ENCODE results near the gene DCLRE1A. TPM values are rescaled to one million over a fixed set of nuclear protein-coding genes. Genes with fewer than 3 reads are reported as not detected.
"Not testable (repeated sequence)": the region's sequence is repeated elsewhere in the genome, so short reads cannot be mapped to it uniquely, and the experiment has no call there.

Gene DCLRE1A
- total RNA-seq, 2 experiments from 2014 or later: 20.1 to 21.8 TPM

DNA sequence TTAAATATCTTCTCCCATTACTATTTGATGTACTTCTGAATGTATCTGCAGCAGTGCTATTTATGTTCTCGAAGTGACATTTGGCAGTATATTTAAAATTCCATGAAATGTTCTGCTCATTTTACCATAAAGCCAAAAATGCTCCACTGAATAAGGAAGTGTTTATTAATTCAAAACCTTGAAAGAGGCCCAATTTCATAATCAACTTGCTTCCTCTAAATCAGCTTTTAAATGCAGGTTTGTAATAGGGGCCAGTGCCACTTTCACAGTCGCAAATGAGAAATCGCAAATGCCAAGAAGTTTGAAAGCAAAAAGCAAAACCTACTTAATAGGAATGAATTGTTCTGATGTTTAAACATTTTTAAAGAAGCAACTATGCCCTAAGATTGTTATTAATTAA is 12.0 kb upstream of the DCLRE1A start:
- POLR2A ChIA-PET: no interaction called here
- CTCF ChIA-PET: no interaction called here

GRCh38 chr10:113859261-113859660 is 5.4 kb upstream of the DCLRE1A start:
- POLR2A ChIA-PET: no interaction called here
- CTCF ChIA-PET: no interaction called here

- POLR2A ChIA-PET: no interaction called here
- CTCF ChIA-PET: no interaction called here
Observed at GRCh38 chr10:113858541-113858940, 4.7 kb upstream of the DCLRE1A start.

GRCh38 chr10:113857210-113857609 is 3.3 kb upstream of the DCLRE1A start:
- ChIA-PET CTCF (no interaction called here), POLR2A (interaction anchor here (0.5 to 1.1 kb wide), 2 partner anchors 83 to 317 kb away, joined by 3 read pairs; partner anchors contain the start of gene CCDC186)

DNA sequence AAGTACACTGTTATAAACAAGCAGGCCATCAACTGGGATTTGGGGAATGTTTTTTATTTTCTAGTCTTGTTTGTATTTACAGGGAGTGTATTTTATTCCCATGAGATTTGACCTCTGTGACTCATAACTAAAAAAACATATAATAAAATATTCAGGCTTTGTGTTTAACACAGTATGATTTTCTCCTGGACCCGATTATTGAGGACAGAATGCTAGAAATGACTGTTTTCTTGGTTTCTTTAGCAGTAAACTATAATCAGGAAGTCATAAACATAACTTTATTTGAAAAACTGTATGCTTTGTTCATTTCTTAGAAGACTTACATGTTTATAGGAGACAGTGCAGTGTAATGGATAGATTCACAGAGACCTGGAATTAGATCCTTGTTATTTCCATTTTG is 2.7 kb upstream of the DCLRE1A start:
- ChIA-PET POLR2A (no interaction called here), CTCF (interaction anchor here (1.1 kb wide), 1 partner anchor 246 kb away, joined by 3 read pairs; no protein-coding TSS in a partner anchor)

- ChIA-PET POLR2A (no interaction called here), CTCF (interaction anchor here (0.7 to 1.1 kb wide), 2 partner anchors 248 to 1093 kb away, joined by 3 read pairs; no protein-coding TSS in a partner anchor)
Observed at GRCh38 chr10:113854761-113855588, 1.1 kb upstream of the DCLRE1A start.

DNA sequence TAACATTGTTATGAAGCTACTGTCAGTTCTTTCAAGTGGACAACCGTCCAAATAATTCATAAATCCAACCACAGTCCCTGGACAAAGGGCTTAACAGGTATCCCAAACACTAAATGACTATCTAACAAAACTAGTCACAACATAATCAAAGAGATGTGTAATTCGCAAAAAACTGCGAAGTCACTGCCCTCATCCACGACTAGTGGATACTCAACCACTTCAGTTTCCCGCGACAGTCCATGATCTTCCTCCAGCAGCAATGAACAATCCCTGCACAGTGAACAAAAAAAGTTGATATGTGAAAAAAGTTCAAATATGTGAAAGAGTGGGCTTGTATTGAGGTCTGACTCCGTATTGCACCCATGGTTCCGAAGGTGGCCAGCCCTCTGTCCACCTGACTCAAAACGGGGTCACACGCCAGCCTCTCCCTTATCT is 287 bp downstream of the DCLRE1A start:
- CTCF ChIA-PET: interaction anchor here (0.8 kb wide), 1 partner anchor 174 kb away, joined by 3 read pairs; the partner anchor contains the start of gene CASP7
- POLR2A ChIA-PET: interaction anchor here (0.8 kb wide), 1 partner anchor 174 kb away, joined by 3 read pairs; the partner anchor contains the start of gene CASP7

DNA sequence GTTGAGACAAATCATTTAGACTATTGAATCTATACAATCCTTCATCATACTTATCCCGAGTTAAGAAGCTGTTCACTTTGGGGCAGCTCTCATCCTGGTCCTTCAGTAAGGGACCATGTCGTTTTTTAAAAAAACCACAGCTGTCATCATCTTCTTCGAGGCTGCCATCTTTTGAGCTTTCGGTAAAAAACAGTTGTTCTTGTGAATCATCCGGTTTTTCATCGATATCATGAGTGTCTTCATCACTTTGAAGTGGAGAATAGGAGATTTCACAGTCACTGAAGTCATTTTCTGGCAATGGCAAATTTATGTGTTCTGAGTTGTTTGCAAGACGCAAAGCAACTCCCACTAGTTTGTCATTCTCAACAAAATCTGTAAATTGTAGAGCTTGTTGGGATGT is 3.9 kb downstream of the DCLRE1A start:
- POLR2A ChIA-PET: no interaction called here
- CTCF ChIA-PET: no interaction called here

GRCh38 chr10:113849140-113849803 is 4.6 kb downstream of the DCLRE1A start:
- ChIA-PET POLR2A (no interaction called here), CTCF (no interaction called here)

- ChIA-PET CTCF (no interaction called here), POLR2A (no interaction called here)
Observed at GRCh38 chr10:113846036-113846435, 7.8 kb downstream of the DCLRE1A start.

DNA sequence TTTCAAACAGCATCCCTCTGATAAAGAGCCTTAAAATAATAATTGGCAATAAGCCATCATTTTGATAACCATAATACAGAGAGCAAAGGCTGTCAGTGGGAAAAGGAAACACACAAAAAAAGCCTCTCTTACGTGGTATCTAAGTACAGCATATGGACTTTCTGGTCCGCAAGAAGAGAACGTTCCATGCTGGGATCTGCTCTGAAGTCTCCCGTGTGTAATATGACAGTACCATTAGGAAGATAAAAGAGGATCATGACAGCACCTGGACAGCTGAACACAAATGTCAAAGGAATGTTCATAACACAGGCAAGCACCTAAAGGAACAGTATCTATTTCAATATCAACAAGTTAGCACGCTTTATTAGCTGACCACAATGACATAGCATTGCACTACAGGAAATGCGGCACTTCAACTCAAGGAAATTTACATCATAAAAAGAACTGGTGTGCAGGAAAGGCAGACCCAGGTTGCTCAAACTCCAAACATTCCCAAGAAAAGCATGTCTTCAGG is 9.9 kb downstream of the DCLRE1A start:
- POLR2A ChIA-PET: no interaction called here
- CTCF ChIA-PET: no interaction called here

- POLR2A ChIA-PET: no interaction called here
- CTCF ChIA-PET: no interaction called here
Observed at GRCh38 chr10:113842171-113842570, 11.7 kb downstream of the DCLRE1A start.

- POLR2A ChIA-PET, CTCF ChIA-PET: not testable (repeated sequence)
Observed at GRCh38 chr10:113828567-113828966, 25.3 kb downstream of the DCLRE1A start.

- CTCF ChIA-PET: no interaction called here
Observed at GRCh38 chr10:113825791-113826190, 28.1 kb downstream of the DCLRE1A start.

GRCh38 chr10:113823389-113823788 is 30.5 kb downstream of the DCLRE1A start:
- CTCF ChIA-PET: interaction anchor here (0.8 kb wide), 1 partner anchor 21 kb away, joined by 4 read pairs; no protein-coding TSS in a partner anchor

More at GRCh38 chr10:113825791-113826190, 28.1 kb downstream of the DCLRE1A start:
- POLR2A ChIA-PET: no interaction called here

GRCh38 chr10:113822174-113822573 is 31.7 kb downstream of the DCLRE1A start:
- CTCF ChIA-PET: no interaction called here

More at GRCh38 chr10:113823389-113823788, 30.5 kb downstream of the DCLRE1A start:
- POLR2A ChIA-PET: no interaction called here

DNA sequence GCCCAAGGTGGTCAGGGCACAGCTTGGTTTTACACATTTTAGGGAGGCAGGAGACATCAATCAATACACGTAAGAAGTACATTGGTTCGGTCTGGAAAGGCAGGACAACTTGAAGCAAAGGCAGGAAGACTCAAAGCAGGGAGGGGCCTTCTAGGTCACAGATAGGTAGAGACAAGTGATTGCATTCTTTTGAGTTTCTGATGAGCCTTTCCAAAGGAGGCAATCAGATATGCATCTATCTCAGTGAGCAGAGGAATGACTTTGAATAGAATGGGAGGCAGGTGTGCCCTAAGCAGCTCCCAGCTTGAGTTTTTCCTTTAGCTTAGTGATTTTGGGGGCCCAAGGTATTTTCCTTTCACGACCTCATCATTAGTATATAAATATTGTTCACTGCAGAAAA is 32.6 kb downstream of the DCLRE1A start:
- CTCF ChIA-PET: interaction anchor here (0.7 kb wide), 1 partner anchor 853 kb away, joined by 3 read pairs; no protein-coding TSS in a partner anchor
- POLR2A ChIA-PET: not testable (repeated sequence)

More at GRCh38 chr10:113822174-113822573, 31.7 kb downstream of the DCLRE1A start:
- POLR2A ChIA-PET: no interaction called here

DNA sequence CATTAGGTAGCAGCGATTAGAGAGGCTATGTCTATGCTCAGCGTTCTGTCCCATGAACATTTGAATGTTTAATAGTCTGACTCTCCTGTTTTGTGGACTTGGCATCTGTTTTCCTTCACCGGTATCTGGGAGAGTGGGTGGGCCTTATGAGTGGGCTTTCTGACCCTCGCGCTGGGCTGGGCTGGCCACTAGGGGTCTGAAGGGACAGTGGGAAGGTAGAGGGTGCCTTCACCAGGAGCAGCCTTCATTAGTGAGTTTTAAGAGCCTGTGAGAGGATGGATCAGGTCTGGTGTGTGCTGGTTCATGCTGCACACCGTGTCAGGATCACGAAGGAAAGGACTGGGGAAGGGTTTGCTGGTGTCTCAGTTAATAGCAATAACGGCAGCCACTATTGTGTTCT is 33.4 kb downstream of the DCLRE1A start:
- POLR2A ChIA-PET: no interaction called here
- CTCF ChIA-PET: no interaction called here

DNA sequence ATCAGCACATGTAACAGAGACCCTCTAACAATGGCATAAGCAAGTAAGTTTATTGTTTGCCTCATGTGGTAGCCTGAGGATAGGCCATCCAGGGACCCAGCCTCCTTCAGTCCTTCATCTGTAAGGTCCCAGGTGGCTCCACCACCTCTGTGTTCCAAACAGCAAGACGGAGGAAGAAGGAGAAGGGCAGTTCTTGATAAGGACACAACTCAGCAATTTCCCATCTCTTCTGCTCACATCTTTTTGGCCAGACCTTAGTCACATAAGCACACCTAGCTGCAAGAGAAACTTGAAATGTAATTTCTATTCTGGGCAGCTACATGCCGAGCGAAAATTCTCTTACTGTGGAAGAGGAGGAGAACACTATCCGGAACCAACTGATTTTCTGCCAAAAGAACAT is 33.9 kb downstream of the DCLRE1A start:
- ChIA-PET POLR2A (no interaction called here), CTCF (no interaction called here)

DNA sequence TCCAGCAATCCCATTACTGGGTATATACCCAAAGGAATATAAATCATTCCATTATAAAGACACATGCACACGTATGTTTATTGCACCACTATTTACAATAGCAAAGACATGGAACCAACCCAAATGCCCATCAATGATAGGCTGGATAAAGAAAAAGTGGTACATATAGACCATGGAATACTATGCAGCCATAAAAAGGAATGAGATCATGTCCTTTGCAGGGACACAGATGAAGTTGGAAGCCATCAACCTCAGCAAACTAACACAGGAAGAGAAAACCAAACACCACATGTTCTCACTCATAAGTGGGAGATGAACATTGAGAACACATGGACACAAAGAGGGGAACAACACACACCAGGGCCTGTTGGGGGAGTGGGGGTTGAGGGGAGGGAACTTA is 39.2 kb downstream of the DCLRE1A start:
- POLR2A ChIA-PET, CTCF ChIA-PET: not testable (repeated sequence)

DNA sequence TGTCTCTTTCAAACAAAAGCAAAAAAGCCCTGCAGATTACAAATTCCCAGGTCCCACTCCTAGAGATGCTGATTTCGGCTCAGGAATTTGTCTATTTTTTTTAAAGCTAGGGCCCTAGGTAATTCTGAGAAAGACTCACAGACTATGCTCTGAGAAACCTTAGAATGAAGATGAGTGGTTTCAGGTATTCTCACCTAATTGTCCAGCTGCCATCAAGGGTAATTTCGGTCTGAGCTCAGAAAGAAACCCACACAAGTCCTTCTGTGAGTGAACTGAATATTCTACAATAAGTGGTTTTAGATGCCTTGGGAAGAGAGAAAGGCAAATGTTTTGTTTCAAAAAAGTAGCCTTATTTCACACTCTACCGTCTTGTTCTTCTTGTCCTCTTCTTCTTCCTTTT is 45.7 kb downstream of the DCLRE1A start:
- CTCF ChIA-PET: no interaction called here

More for the DNA sequence above, 45.7 kb downstream of the DCLRE1A start:
- POLR2A ChIA-PET: no interaction called here

Measured in activated CD8-positive, alpha-beta memory T cell treated with anti-CD3 and anti-CD28 coated beads for 36 hours (primary cell).